NCI-H524 (cell line): ENCODE data around the gene GABARAP.

Source experiments
- DNase-seq, 2 experiments: peaks; one replicate each; lab custom pipeline; 2025; lab: John Stamatoyannopoulos, UW

The GABARAP gene

DNA sequence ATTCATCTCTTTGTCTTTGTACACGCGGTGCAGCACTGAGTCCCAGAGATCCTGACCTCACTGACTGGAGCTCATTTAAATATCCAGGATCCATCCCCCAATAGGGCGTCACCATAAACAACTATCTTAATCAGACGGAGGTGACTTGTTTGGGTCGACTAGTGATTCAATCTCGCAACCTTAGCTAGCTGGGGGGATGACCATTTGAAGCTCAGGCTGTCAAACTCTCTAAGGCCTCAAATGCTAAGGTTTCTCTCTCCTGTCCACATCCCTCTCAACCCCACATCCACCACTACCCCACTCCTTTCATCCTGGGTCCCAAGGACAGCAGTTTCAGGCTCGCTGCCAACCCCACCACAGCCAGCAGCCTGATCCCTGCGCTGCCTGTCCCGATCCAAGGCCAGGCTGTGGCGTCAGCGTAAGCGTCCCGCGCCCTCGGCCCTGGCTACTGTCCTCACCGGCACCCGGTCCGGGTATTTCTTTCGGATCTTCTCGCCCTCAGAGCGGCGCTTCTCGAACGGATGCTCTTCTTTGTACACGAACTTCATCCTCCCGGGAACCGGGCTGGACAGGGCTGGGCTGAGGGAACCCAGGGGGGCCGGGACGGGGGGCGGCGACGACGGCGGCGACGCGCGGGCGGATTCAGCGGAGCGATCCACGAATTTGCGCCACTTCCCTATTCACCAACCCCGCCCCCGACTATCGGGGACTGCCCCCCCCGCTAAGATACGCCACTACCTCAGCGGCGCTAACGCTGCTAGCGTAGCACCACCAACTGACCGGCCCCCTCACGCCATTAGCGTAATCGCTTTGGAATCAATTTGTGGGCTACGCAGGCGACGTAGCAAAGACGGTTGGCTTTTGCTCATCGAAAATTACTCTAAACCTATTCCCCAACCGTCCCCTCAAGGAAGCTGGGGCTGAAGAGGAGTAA, at the start of gene GABARAP:
Gene GABARAP, minus strand, starts transcription at position 667 of the 934 bp plus-strand sequence. Its CDS starts 119 bp downstream, at position 548.
- peak; percentile 43 to 64 for DNase-seq

DNA sequence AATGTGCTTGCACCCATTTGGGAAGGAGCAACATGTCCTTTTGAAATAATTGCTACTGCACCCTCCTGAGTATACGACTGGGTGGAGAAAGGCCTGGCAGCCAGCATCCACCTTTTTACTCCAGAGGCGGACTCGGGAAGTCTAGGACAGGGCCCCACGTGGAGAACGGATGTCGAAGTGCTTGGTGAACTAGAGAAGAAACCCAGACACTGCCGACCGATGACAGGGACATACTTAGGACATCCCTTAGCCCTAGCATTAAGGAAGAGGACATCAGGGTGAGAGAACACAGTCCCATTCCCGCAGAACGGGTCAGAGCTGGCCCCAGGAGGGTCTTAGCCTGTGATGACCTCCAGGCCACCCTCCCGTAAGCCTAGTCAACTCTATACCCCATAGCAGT, 48.4 kb upstream of the GABARAP start:
- no peak for DNase-seq

DNA sequence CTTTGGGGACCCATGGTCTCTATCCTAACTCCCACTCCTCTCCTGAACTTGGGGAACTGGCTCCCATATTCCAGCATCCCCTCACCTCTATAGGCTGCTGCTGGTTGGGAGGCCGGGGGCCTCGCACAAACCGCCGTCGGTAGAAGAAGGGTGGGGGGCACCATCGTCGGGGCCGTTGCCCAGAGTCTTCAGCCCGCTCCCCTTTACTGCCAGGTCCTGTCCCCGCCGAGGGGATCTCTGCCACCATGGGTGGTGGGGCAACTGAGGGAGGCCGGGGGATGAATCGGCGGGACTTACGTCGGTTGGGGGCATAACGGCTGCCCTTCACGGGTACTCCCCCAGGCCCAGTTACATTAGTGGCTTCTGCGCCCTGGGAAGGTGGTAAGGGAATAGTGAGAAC, 47.9 kb upstream of the GABARAP start:
- no peak for DNase-seq

DNA sequence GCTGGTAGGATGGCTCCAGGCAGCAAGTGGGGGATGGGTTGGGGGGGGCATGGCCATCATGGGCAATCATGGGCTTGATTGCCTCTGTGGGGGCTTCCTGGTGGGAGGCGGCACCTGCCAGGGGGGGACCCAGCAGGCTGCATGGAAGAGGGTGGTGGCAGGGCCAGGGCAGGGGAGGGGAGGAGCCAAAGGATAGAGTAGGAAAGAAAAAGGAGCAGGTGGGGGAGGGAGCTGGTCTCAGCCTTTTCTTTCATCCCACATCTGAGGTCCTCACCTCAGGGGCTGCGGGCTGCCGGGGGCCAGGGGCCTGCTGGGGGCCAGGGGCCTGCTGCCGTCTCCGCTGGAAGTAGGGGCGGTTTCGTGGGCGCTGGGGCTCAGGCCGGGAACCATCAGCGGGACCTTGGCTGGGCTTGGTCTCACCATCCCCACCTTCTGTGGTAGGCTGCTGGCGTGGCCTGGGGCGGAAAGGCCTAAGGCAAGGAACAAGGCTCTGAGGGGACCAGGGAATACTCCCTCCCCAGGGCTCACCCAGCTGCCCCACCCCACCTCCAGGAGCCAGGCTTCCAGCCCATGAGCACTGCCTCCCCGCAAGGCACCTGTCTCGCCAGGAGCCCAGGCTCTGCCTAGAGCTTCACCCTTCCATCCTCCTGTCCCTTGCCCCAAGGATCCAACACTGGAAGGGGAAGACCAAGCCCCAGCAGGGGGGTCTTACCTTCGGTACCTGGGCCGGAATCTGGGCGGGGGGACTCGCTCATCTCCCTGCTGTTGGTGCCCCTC, 47.2 kb upstream of the GABARAP start:
- DNase-seq, result no peak

DNA sequence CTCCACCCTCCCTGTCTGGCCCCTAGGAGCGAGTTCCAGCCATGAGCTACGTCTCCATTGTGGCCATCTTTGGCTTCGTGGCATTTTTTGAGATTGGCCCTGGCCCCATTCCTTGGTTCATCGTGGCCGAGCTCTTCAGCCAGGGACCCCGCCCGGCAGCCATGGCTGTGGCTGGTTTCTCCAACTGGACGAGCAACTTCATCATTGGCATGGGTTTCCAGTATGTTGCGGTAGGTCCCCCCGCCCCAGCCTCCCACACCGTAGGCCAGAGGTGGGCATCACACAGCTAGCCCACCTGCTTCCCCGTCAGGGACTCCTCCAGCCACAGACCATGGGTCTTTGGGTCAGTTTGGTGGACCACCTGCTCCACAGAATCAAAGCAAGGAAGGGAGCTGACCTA, 43.4 kb upstream of the GABARAP start:
- DNase-seq, result no peak

DNA sequence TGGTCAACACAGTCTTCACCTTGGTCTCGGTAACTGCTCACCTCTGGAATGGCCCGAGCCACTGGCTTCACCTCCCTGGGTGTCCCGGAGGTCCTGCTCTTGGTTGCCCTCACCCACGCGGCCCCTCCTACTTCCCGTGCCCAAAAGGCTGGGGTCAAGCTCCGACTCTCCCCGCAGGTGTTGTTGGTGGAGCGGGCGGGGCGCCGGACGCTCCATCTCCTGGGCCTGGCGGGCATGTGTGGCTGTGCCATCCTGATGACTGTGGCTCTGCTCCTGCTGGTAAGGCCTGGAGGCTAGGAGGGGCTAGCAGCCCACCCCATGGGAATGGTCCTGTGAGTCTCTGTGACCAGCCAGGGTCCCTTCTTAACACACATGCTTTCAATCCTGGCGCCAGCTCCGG, 42.7 kb upstream of the GABARAP start:
- no peak for DNase-seq

DNA sequence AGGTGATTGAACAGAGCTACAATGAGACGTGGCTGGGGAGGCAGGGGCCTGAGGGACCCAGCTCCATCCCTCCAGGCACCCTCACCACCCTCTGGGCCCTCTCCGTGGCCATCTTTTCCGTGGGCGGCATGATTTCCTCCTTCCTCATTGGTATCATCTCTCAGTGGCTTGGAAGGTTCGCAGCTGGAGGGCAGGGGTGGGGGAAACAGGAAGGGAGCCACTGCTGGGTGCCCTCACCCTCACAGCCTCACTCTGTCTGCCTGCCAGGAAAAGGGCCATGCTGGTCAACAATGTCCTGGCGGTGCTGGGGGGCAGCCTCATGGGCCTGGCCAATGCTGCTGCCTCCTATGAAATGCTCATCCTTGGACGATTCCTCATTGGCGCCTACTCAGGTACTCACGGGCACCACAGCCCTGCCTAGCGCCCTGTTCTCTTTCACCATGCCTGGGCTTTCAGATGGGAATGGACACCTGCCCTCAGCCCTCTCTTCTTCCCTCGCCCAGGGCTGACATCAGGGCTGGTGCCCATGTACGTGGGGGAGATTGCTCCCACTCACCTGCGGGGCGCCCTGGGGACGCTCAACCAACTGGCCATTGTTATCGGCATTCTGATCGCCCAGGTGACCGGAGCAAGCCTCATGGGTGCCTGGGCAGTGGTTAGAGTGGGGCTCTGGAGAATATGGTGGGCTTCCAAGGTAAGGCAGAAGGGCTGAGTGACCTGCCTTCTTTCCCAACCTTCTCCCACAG, 41.4 kb upstream of the GABARAP start:
- no peak for DNase-seq

DNA sequence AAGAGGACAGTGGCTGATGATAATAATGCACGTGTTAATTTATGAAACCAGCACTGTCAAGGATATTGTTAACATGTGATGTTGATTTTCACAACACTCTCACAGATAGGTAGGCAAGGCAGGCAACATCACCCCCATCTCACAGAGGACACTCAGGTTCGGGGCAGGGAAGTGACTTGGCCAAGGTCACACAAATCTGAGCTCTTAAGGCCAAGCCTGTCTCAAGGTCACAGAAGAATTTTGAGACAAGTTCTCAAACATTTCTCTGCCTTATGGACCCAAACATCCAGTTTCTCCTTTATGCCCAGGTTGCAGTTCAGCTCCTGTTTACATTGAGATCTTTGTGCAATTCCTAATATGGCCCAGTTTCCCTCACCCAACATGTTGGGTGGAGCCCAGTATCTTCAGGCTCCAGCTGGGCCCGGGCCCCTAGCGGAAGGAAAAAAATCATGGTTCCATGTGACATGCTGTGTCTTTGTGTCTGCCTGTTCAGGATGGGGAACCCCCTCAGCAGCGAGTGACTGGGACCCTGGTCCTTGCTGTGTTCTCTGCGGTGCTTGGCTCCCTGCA, 40.6 kb upstream of the GABARAP start:
- DNase-seq, result no peak

DNA sequence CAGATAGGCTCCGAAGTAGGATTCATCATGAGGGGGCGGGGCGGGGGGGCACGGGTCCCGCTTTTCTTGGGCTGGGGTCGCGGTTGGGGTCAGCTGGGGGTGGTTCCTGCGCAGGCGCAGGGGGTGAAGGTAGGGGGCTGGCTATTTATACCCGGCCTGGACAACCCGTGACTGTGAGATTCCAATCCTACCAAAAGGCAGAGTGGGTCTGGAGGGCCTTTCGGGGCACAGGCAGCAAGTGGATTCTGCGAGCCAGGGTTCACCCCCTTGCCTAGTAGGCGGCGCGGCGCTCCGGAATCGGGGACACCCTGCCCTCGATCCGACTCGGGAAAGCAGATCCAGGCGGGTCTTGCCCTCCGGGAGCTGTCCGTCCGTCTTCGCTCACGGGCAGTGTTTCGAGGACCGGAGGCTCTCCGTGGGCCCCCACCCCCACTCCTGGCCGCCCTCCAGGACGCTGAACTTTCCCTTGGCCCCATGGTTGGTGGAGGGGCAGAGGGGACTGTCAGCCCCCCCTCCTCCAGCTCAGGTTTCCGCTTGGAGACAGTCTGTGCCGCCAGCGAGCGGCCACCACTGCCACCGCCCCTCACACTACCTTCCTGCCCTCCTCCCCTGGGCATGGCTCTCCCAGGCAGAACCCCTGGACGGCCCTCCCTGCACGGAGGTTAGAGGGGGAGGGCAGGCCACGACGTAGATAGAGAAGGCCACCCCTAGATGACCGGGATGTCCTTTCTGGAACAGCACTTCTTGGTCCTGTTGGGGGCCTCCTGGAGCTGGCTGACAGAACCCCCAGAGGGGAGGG, 39.9 kb upstream of the GABARAP start:
- no peak for DNase-seq

DNA sequence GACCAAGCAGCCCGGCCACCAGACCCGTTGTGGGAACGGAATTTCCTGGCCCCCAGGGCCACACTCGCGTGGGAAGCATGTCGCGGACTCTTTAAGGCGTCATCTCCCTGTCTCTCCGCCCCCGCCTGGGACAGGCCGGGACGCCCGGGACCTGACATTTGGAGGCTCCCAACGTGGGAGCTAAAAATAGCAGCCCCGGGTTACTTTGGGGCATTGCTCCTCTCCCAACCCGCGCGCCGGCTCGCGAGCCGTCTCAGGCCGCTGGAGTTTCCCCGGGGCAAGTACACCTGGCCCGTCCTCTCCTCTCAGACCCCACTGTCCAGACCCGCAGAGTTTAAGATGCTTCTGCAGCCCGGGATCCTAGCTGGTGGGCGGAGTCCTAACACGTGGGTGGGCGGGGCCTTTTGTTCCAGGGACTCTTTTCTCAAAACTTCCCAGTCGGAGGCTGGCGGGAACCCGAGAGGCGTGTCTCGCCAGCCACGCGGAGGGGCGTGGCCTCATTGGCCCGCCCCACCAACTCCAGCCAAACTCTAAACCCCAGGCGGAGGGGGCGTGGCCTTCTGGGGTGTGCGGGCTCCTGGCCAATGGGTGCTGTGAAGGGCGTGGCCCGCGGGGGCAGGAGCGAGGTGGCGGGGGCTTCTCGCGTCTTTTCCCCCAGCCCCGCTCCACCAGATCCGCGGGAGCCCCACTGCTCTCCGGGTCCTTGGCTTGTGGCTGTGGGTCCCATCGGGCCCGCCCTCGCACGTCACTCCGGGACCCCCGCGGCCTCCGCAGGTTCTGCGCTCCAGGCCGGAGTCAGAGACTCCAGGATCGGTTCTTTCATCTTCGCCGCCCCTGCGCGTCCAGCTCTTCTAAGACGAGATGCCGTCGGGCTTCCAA, 39.1 kb upstream of the GABARAP start, which contains the start of gene SLC2A4:
Gene SLC2A4, plus strand, starts transcription at position 645 of the 879 bp plus-strand sequence. Its CDS starts 217 bp downstream, at position 862.
- peak; percentile 55 to 83 for DNase-seq

DNA sequence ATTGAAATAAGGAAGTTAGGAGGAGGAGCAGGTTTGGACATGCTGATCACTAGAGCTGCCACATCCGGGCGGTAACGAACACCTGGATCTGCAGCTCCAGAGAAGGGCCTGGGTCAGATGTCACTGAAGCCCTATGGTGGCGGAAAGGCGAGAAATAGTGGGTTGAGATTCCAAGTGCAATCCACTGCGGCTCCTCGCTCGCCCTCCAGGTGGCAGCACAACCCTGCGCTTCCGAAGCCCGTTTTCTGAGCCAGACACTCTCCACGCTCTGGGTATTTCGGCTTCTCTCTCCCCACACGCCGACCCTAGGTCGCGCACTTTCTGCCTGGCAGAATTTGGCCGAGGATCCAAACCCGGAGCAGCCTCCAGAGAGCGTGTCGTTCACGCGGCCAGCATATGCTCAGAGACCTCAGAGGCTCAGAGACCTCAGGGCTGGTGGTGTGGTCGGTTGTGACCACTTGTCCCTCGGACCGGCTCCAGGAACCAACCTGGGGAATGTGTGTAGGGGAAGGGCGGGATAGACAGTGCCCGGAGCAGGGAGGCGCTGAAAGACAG, 38.3 kb upstream of the GABARAP start:
- peak; percentile 49 to 71 for DNase-seq

DNA sequence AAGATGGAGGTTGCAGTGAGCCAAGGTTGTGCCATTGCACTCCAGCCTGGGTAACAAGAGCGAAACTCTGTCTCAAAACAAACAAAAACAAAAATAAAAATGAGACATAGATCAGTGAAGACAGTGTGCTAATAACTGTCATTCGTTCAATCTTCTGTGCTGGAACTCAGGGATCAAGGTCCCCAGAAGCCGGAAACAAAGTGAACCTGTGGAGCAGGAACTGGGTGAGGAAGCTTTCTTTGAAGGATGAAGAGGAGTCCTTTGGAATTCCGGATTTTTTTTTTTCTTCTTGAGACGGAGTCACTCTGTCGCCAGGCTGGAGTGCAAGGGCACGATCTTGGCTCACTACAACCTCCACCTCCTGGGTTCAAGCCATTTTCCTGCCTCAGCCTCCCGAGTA, 37.2 kb upstream of the GABARAP start:
- DNase-seq, result no peak

DNA sequence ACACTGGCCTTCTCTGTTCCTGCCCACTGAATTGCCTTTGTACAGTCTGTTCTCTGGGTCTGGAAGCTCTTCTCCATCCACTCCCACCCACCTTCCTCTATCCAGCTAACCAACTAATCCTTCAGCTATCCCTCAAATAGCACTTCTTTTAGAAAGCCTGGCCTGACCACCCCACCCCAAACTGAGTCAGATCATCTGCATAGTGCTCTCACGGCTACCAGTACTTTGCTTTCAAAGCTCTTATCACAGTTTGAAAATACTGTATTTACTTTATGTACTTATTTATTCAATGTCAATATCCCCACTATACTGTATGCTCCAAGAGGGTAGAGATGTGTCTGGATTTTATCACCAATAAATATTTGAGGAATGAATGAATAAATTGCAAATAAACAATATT, 24.5 kb upstream of the GABARAP start:
- DNase-seq, result no peak

DNA sequence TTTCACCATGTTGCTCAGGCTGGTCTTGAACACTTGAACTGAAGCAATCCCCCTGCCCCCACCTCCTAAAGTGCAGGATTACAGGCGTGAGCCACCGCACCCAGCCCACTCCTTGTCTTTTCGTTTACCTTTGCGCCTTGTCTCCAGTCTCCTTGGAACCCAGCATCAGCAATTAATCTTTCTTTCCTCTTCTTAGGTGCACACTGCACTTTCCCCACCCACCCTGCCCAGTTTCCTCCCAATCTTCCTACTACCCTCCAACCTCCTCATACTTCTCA, 21.5 kb upstream of the GABARAP start:
- DNase-seq, result no peak

DNA sequence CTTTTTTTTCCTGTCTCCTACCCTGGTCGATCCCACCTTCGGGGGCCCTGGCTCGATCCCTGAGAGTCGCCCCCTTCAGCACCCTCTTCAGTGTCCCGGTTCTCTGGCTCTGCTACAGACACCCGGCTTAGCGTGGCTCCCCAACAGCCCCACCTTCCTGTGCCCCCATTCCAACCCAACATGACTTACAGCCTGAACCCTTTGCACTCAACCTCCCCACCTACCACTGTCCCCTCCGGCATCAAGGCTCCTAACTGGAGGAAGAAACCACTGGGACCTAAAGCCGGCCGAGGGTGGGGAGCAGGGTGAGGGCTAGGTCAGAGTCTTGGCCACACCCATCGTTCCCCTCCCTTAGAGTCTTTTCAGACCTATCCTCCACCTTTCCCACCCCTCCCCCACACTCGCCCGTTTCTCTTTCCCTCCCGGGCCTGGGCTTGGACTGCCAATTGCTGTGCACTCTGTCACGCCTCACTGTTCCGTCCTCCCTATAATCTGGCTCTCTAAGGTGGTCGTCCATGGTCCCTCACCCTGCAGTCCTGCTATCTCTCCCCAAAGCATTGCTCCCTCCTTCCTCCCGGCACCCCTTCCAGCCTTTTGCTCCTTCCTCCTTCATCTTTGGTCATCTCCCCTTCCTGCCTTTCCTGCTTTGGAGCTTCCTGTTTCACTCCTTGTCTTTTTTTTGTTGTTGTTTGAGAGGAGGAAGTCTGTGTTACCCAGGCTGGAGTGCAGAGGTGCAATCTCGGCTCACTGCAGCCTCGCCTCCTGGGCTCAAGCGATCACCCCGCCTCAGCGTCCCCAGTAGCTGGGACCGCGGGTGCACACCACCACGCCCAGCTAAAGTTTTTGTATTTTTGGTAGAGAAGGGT, 20.9 kb upstream of the GABARAP start:
- DNase-seq, result no peak

DNA sequence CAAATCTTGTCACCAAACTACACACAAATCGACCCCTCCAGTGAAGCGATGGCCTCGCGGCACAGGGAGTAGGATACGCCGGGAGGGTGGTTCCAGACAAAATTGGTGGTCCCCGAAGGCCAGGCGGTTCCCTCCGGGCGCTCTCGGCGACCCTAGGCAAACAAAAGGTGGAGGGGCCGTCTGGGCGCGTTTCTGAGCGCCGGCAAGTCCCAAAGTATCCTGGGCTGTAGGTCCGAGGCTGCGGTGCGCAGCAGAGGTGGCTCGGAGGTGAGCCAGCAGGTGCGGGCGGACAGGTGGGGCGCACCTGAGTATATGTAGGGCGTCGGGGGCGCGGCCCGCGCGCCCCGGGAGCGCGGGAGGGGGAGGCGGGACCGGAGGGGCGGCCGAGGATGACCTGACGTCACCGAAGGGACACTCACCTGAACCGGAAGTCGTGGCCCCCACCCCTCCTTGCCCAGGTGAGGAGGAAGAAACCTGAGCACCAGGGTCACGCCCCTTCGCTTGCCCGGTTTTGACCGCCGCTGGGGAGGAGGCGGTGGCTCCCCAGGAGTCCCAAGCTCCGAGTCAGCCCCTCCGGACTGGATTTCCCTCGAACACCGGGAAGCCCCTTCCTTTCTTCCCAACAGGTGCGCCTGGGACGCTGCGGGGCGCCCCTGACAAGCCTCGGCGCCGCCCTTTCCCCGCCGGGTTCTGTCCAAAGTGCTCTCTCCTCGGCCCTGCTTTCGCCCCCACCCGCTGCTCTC, 20.1 kb upstream of the GABARAP start, which contains the start of gene CLDN7:
Gene CLDN7, minus strand, starts transcription at position 287 of the 743 bp plus-strand sequence. CDS start 435 bp downstream, outside the sequence.
- DNase-seq, result no peak

DNA sequence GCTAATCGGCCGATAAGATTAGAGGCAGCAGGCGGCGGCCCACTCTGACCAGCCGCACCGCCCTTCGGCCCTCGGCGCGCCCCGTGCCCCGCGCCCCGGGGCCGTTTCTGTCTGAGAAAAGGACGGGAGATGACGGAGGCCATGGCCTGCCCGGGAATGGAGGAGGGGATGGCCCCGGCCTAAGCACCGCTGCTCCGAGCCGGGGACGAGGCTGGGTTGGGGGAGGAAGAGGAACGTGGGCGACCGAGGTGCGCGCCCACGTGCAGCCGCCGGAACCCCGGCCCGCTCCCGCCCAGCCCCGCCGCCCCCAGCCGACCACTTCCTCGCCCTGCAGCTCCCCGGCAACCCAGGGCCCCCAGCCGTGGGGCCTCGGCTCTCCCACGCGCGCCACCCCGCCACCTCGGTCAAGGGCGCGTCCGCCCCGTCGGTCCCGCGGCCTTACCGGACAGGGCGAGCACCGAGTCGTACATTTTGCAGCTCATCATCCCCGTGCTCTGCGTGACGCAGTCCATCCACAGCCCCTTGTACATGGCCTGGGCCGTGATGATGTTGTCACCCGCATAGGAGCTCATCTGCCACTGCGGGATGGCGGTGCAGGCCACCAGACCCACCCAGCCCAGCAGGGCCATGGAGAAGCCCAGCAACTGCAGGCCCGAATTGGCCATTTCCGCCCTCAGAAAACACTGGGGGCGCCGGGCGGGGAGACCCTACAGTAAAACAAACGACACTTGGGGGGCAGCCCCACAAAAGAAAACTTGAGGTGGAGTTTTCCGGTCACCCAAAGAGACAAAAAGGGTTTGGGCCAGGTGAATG, 19.3 kb upstream of the GABARAP start:
- DNase-seq, result no peak
